Hepatic stellate cell (primary cell): ENCODE measurements around the gene KIRREL3.
"Not testable (repeated sequence)": the region's sequence is repeated elsewhere in the genome, so short reads cannot be mapped to it uniquely, and the experiment has no call there.

Experiments
- DNase-seq: peaks from one replicate; pipeline ENCODE4 v3.0.0; 2011; ENCODE audit warnings: low spot score

The KIRREL3 gene

DNA sequence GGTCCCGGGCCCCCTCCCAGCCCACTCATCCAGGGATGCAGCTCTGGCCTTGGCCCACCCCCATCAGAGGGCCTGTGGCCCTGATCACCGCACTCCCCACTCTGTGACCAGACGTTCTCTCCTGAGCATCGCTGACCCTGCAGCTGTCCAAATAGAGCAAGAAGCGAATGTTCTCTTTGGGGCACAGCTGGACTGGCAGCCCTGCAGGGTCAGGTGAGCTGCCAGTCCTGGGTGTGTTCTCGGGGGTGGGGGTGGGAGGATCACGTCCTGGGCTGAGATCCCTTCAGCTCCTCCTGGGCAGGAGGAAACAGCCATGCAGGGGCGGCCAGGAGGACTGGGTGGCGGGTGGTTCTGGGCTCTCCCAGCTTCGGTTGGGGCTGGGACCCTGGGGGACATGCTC lies 618.6 kb downstream of the KIRREL3 start:
- DNase-seq, result not testable (repeated sequence)

DNA sequence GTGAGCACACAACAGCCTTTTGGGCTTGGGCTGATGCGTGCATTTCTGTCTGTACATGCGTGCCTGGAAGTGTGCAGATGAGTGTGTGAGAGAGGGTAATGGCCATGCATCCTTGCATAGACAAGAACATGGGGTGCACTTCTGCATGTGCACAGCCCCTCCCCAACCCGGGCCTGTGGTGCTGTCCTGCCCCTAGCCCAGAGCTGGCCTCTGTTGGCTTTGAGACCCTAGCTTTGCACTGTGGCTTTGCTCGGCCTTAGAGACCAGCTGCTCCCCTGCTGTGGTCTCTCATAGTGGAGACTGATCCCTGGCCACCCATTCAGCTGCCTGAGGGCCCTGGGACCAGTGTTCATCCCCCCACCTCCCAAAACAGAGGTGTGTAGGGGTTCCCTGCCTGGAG lies 619.7 kb downstream of the KIRREL3 start:
- DNase-seq, result no peak

DNA sequence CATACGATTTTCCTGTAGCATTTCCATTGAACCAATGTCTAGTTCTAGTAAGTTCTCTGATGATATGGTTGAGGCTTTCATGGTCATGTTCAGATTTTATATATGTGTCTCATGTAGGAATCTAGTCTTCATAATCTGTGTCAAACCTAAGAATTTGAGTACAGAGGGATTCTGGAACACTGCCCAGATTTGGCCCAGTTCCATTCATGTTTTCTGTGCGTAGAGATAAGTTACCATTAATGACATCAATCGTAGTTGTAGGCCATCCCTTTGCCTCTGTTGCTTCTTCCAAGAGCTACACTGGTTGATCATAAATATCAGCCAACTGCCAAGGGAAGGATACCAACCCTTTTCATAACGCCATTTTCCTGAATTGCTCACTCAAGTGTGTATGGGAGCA lies 621.8 kb downstream of the KIRREL3 start:
- no peak for DNase-seq

DNA sequence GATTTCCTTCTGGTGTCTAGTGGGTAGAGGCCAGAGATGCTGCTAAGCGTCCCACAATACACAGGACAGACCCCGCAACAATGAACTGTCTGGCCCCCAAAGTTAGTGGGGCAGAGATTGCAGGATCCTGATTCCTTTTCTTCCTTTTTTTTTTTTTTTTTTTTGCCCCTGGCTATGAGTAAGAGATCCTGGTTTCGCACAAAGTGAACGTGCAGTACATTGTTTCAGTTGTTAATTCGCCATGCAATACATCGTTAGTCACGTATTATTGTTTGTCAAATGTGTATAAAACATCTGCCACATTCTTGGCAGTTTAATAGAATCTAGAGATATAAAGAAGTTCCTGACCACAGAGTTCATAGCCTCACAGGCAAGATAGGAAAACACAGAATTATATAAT lies 624.8 kb downstream of the KIRREL3 start:
- DNase-seq, result no peak

DNA sequence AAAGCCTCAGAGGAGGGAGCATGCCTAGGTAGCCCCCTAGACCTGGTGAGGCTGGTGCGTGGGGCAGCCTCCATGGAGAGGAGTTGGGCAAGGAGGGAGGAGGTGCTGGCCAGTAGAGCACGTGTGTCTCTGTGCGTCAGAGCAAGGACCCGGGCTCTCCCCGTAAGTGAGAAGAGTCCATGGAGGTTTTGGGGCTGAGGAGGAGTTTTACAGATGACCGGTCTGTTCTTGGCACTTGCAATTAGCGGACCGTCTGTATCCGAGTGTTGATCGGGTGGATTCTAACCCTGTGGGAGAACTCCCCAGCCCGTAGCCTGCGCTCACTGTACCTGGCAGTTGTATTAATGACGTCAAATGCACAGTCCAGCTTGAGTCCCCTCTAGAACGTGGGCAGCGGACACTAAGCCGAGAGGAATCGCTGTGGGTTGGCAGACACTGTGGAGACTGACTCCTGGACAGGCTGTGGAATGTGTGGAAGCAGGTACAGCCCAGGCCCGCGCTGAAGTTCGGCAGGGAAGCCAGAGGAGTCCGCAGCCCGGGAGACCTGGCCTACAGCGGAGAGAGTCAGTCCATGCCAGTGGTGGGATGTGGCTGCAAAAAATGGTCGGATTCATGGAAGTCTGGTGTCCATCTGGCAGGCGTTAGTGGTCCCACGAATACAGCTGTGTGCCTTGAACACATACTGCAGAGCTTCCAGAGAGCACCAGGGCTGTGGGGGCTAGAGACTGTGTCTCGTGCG lies 625.8 kb downstream of the KIRREL3 start:
- DNase-seq, result not testable (repeated sequence)

DNA sequence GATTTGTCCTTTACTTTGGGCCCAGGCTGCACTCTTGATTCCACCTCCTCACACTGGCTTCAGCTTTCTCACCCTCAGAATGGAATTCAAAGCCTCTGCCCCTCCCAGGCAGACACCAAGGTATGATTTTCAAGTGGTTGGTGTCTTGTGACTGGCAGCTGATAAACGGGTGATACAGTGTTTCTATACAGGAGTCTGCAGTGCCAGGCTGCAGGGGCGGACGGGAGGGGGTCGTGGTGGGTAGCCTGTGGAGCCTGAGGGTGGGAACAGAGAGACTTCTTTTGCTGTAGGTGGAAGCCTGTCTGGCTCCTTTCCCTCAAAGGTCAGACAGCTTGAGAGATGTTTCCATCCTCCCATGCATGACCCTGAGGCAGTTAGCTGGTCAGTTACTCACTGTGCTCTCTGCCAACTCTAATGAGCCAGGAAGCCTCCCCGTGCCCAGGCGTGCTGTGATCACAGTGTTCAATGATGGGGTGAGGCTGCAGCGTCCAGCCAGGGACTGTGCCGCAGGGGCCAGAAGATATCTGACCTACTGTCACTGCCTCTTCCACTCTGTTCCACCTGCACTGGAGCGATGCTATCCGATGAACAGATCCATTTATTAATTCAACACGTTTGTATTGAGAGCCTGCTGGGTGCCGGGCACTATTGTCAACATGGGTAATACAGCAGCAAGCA lies 627.0 kb downstream of the KIRREL3 start:
- not testable (repeated sequence) for DNase-seq
